H1 (cell line): ENCODE measurements around the gene AKR7A2. TPM values are rescaled to one million over a fixed set of nuclear protein-coding genes. Genes with fewer than 3 reads are reported as not detected.

ENCODE experiments used
- CTCF ChIA-PET: fragments of 300-600 bp; sonication (Branson Sonifier 250); formaldehyde crosslinking; loops from one replicate; lab custom pipeline; 2021; ENCODE audit not compliant: partially characterized antibody; lab: Charles Lee
- POLR2A ChIA-PET: fragments of 300-600 bp; sonication (Branson Sonifier 250); formaldehyde crosslinking; loops from one replicate; lab custom pipeline; 2021; ENCODE audit warnings: inconsistent platforms; ENCODE audit not compliant: partially characterized antibody; lab: Charles Lee
- DNase-seq, 2 experiments: peaks; one replicate each; pipeline versions ENCODE4 v3.0.0 to v3.0.0-alpha.2; 2010 to 2022; ENCODE audit warnings: low spot score in 2 of 2, low read depth in 1 of 2, mixed read lengths in 1 of 2
- FAIRE-seq: peaks from 2 replicates; lab custom pipeline; 2011; peaks lifted over from hg19 to GRCh38; lab: Jason Lieb, UNC
- H2AFZ ChIP-seq: 2 replicates; pipeline ENCODE4 v1.8.1; 2012; ENCODE audit warnings: low read length, inconsistent platforms
- H2AK5ac ChIP-seq: 2 replicates; pipeline ENCODE4 v1.6.1; 2013; ENCODE audit warnings: low read depth, low read length
- H2BK120ac ChIP-seq: replicated peaks from 2 replicates; pipeline ENCODE3; 2013; ENCODE audit warnings: low read depth, low read length, inconsistent platforms
- H2BK12ac ChIP-seq: 2 replicates; pipeline ENCODE4 v1.6.1; 2013; ENCODE audit warnings: low read depth, low read length
- H2BK15ac ChIP-seq: 2 replicates; pipeline ENCODE4 v1.6.1; 2013; ENCODE audit warnings: low read length
- H2BK20ac ChIP-seq: 2 replicates; pipeline ENCODE4 v1.6.1; 2013; ENCODE audit warnings: low read length
- H2BK5ac ChIP-seq: 2 replicates; pipeline ENCODE4 v1.6.1; 2013; ENCODE audit warnings: low read depth, low read length
- H3K14ac ChIP-seq: 2 replicates; pipeline ENCODE4 v1.6.1; 2013; ENCODE audit warnings: inconsistent platforms; ENCODE audit not compliant: insufficient read length
- H3K18ac ChIP-seq: 2 replicates; pipeline ENCODE4 v1.6.1; 2013; ENCODE audit warnings: low read length; ENCODE audit errors: extremely low read depth
- H3K23ac ChIP-seq: 2 replicates; pipeline ENCODE4 v1.6.1; 2013; ENCODE audit warnings: inconsistent platforms; ENCODE audit not compliant: insufficient read length
- H3K23me2 ChIP-seq: 2 replicates; pipeline ENCODE4 v1.6.1; 2013; ENCODE audit warnings: low read depth, low read length
- H3K27ac ChIP-seq: 2 replicates; pipeline ENCODE4 v1.6.1; 2011; ENCODE audit warnings: low read depth, low read length, inconsistent platforms
- H3K27me3 ChIP-seq, 4 experiments: replicated peaks in 1 of 4; 1 replicate in 1 of 4; 2 replicates in 3 of 4; pipeline versions ENCODE4 v1.6.1 to v1.8.1; 2011 to 2013; ENCODE audit warnings: low read length in 3 of 4, mild to moderate bottlenecking in 3 of 4, inconsistent platforms in 2 of 4, mixed read lengths in 2 of 4, moderate library complexity in 1 of 4; ENCODE audit not compliant: control insufficient read depth in 3 of 4, insufficient read depth in 3 of 4; ENCODE audit errors: extremely low read depth in 1 of 4
- H3K36me3 ChIP-seq, 4 experiments: 2 replicates each; pipeline versions ENCODE4 v1.6.1 to v1.8.1; 2011 to 2013; ENCODE audit warnings: mild to moderate bottlenecking in 4 of 4, low read length in 3 of 4, moderate library complexity in 2 of 4, control low read depth in 1 of 4, inconsistent platforms in 1 of 4; ENCODE audit not compliant: insufficient read depth in 4 of 4, control insufficient read depth in 2 of 4
- H3K4ac ChIP-seq: replicated peaks from 2 replicates; pipeline ENCODE3; 2013; ENCODE audit warnings: low read length, low read depth, mixed read lengths, inconsistent platforms; ENCODE audit not compliant: insufficient read length
- H3K4me1 ChIP-seq, 4 experiments: replicated peaks in 1 of 4; 1 replicate in 1 of 4; 2 replicates in 3 of 4; pipeline versions ENCODE4 v1.6.1 to v1.8.1; 2011 to 2013; ENCODE audit warnings: low read length in 3 of 4, inconsistent platforms in 2 of 4, mixed read lengths in 1 of 4; ENCODE audit not compliant: insufficient read depth in 4 of 4, control insufficient read depth in 3 of 4
- H3K4me2 ChIP-seq, 2 experiments: 2 replicates each; pipeline versions ENCODE4 v1.6.1 to v1.8.1; 2011 to 2013; ENCODE audit warnings: low read depth in 2 of 2, low read length in 2 of 2, control low read depth in 1 of 2, inconsistent platforms in 1 of 2, mild to moderate bottlenecking in 1 of 2; ENCODE audit not compliant: insufficient read depth in 1 of 2
- H3K4me3 ChIP-seq, 4 experiments: fragments of 200-600, 300-600 bp in 1 of 4; sonication (generic), shearing (Covaris generic), sonication (Bioruptor Twin) in 1 of 4; 2 replicates each; pipeline versions ENCODE4 v1.5.1 to v1.8.1; 2011 to 2016; ENCODE audit warnings: low read length in 4 of 4, low read depth in 3 of 4, control low read depth in 2 of 4, inconsistent platforms in 2 of 4, mild to moderate bottlenecking in 2 of 4, mixed read lengths in 1 of 4, moderate library complexity in 1 of 4; ENCODE audit not compliant: insufficient read depth in 2 of 4; ENCODE audit errors: extremely low read depth in 1 of 4
- H3K56ac ChIP-seq: replicated peaks from 2 replicates; pipeline ENCODE3; 2013; ENCODE audit warnings: low read depth, mild to moderate bottlenecking, mixed read lengths, low read length, inconsistent platforms; ENCODE audit not compliant: insufficient read length
- H3K79me1 ChIP-seq: 2 replicates; pipeline ENCODE4 v1.6.1; 2013; ENCODE audit warnings: low read depth, low read length, control low read depth
- H3K79me2 ChIP-seq, 2 experiments: 2 replicates each; pipeline versions ENCODE4 v1.6.1 to v1.8.1; 2012 to 2013; ENCODE audit warnings: low read length in 2 of 2, mild to moderate bottlenecking in 2 of 2, inconsistent platforms in 1 of 2; ENCODE audit not compliant: insufficient read depth in 2 of 2, control insufficient read depth in 1 of 2
- H3K9ac ChIP-seq, 4 experiments: replicated peaks in 1 of 4; 1 replicate in 1 of 4; 2 replicates in 3 of 4; pipeline versions ENCODE4 v1.6.1 to v1.8.1; 2011 to 2013; ENCODE audit warnings: low read depth in 3 of 4, low read length in 3 of 4, control low read depth in 2 of 4, mild to moderate bottlenecking in 2 of 4, moderate library complexity in 2 of 4, inconsistent platforms in 1 of 4; ENCODE audit errors: extremely low read depth in 1 of 4
- H3K9me3 ChIP-seq, 2 experiments: 2 replicates each; pipeline versions ENCODE4 v1.6.1 to v1.8.1; 2012 to 2013; ENCODE audit warnings: mild to moderate bottlenecking in 2 of 2, moderate library complexity in 2 of 2, control low read depth in 1 of 2, inconsistent platforms in 1 of 2, low read depth in 1 of 2, low read length in 1 of 2, mixed read lengths in 1 of 2; ENCODE audit not compliant: insufficient read depth in 2 of 2
- H4K20me1 ChIP-seq, 2 experiments: replicated peaks in 1 of 2; 2 replicates each; pipeline versions ENCODE3 to v1.8.1; 2011 to 2013; ENCODE audit warnings: inconsistent platforms in 2 of 2, low read length in 2 of 2, mild to moderate bottlenecking in 1 of 2; ENCODE audit not compliant: insufficient read depth in 2 of 2, control insufficient read depth in 1 of 2
- H4K5ac ChIP-seq: 2 replicates; pipeline ENCODE4 v1.6.1; 2013; ENCODE audit warnings: low read length, low read depth, mixed read lengths, inconsistent platforms; ENCODE audit not compliant: insufficient read length
- H4K8ac ChIP-seq: 2 replicates; pipeline ENCODE4 v1.8.0; 2013; ENCODE audit warnings: mild to moderate bottlenecking, moderate library complexity, low read length, inconsistent platforms; ENCODE audit not compliant: insufficient read depth; ENCODE audit errors: extremely low read depth
- H4K91ac ChIP-seq: replicated peaks from 2 replicates; pipeline ENCODE3; 2013; ENCODE audit warnings: low read length, mixed read lengths, inconsistent platforms; ENCODE audit not compliant: insufficient read length
- ATF2 ChIP-seq: IDR thresholded peaks from 2 replicates; pipeline ENCODE4 v1.6.1; 2012; ENCODE audit warnings: low read length, inconsistent platforms
- CBX5 ChIP-seq: fragments of 300-800, 300-1000 bp; sonication (generic); IDR thresholded peaks from 2 replicates; pipeline ENCODE4 v1.7.1; 2016; ENCODE audit warnings: antibody characterized with exemption, low read length, low read depth
- CBX8 ChIP-seq: fragments of 300-800, 300-1000 bp; sonication (generic); IDR thresholded peaks from 2 replicates; pipeline ENCODE4 v1.7.1; 2016; ENCODE audit warnings: low read depth, low read length, borderline replicate concordance
- HDAC6 ChIP-seq: IDR thresholded peaks from one replicate; pipeline ENCODE4 v1.7.1; 2012; ENCODE audit warnings: low read depth, mild to moderate bottlenecking, inconsistent platforms, low read length, moderate library complexity
- KDM4A ChIP-seq: IDR thresholded peaks from one replicate; pipeline ENCODE4 v1.7.1; 2012; ENCODE audit warnings: low read depth, mild to moderate bottlenecking, moderate library complexity, low read length, inconsistent platforms; ENCODE audit not compliant: severe bottlenecking
- NANOG ChIP-seq: IDR thresholded peaks from 2 replicates; pipeline ENCODE4 v1.6.1; 2011; ENCODE audit warnings: low read length, low read depth, mild to moderate bottlenecking, inconsistent platforms; ENCODE audit not compliant: insufficient read depth, poor library complexity, severe bottlenecking
- POLR2A ChIP-seq, 2 experiments: IDR thresholded peaks; 1 replicate in 1 of 2; 2 replicates in 1 of 2; pipeline ENCODE4 v1.6.1; 2011; ENCODE audit warnings: low read depth in 2 of 2, low read length in 2 of 2, mild to moderate bottlenecking in 2 of 2; ENCODE audit errors: control extremely low read depth in 1 of 2
- RFX5 ChIP-seq: IDR thresholded peaks from 2 replicates; pipeline ENCODE4 v1.6.1; 2011; ENCODE audit warnings: low read depth, low read length, improper control_type of control experiment, borderline replicate concordance
- SP1 ChIP-seq: IDR thresholded peaks from 2 replicates; pipeline ENCODE4 v1.6.1; 2011; ENCODE audit warnings: low read depth, low read length
- SP4 ChIP-seq: IDR thresholded peaks from 2 replicates; pipeline ENCODE4 v1.6.1; 2012; ENCODE audit warnings: low read length, inconsistent platforms
- TCF12 ChIP-seq: IDR thresholded peaks from 2 replicates; pipeline ENCODE4 v1.6.1; 2011; ENCODE audit warnings: low read depth, mild to moderate bottlenecking, low read length
- WGBS, 2 experiments: shearing (Covaris generic) in 1 of 2; methylation state at CpG; one replicate each; pipeline versions ENCODE4 v1.1.6 to v1.1.7; 2013 to 2015; ENCODE audit warnings: low lambda C conversion rate in 2 of 2, mixed read lengths in 2 of 2, inconsistent platforms in 1 of 2, low coverage in 1 of 2, missing lambda C conversion rate in 1 of 2; ENCODE audit not compliant: insufficient replicate concordance in 2 of 2, insufficient coverage in 1 of 2, insufficient read length in 1 of 2; ENCODE audit errors: extremely low coverage in 1 of 2, missing lambda C conversion rate in 1 of 2; 5-methylcytosine and 5-hydroxymethylcytosine counted together
- polyA plus RNA-seq, 7 experiments: library from polyadenylated mRNA; depleted of rRNA in 3 of 7; stranded (reverse) in 5 of 7; unstranded in 2 of 7; fragments of >200 nt in 5 of 7; fragments of 200-250 nt in 2 of 7; gene quantifications; 1 replicate in 5 of 7; 2 replicates in 1 of 7; 4 replicates in 1 of 7; pipeline versions ENCODE4 v1.2.1 to v1.2.3, GENCODE V29; 2011 to 2013; ENCODE audit warnings: missing spikeins in 2 of 7, mixed read lengths in 2 of 7
- total RNA-seq: library from RNA; stranded (reverse); fragmentation: NEBNext Ultra II Directional; extraction: Animal tissue kit (Norgen Biotek cat#: 25700); gene quantifications from 2 replicates; pipeline ENCODE4 v1.2.1, GENCODE V29; 2021

The AKR7A2 gene
- total and polyA plus RNA-seq, 2 of the 8 experiments (the other 6 are each of a cell fraction or from before 2014, with no cell fraction given) = 32.0 to 48.3 TPM

GRCh38 chr1:19347533-19348172 is 35.7 kb upstream of the AKR7A2 start:
- no peak overlapping the region for H2BK12ac ChIP-seq
- peaks cover 3 to 33% (median 9%) of the 10 kb centered on the region in 4 experiments; a peak in 6 of 8 replicates for H3K36me3 ChIP-seq
- H2AK5ac ChIP-seq = no peak overlapping the region
- peaks cover 0 to 2% (median under 1%) of the 10 kb centered on the region in 4 experiments; a peak in 3 of 7 replicates for H3K4me1 ChIP-seq
- FAIRE-seq (no peak), DNase-seq (no peak)
- H3K4me3 ChIP-seq = no peak overlapping the region
- ChIA-PET POLR2A (interaction anchor here (0.6 kb wide), 1 partner anchor 137 kb away, joined by 3 read pairs; no protein-coding TSS in a partner anchor), CTCF (interaction anchor here (0.7 to 8.0 kb wide), 12 partner anchors 20 to 324 kb away, joined by 3 to 62 read pairs (median 3); no protein-coding TSS in a partner anchor)
- no peak overlapping the region for H2BK120ac ChIP-seq
- no peak overlapping the region for H3K56ac ChIP-seq
- WGBS, 2 experiments = 91% methylated on average over 14 of the region's 14 CpGs; no CpG with 5 or more reads in 1 of the 2 experiments
- H3K4me2 ChIP-seq = no peak overlapping the region
- H2BK5ac ChIP-seq = 0 out of 2 replicates have a peak overlapping the region, but pooled peaks have one; percentile 35
- no peak overlapping the region for H4K5ac ChIP-seq
- no peak overlapping the region for H3K27ac ChIP-seq
- H3K9ac ChIP-seq = no peak overlapping the region
- H3K18ac ChIP-seq = no peak overlapping the region
- H2BK15ac ChIP-seq = no peak overlapping the region
- H3K79me1 ChIP-seq = no peaks in the 10 kb centered on the region; the same call in none of the 2 replicates
- H3K27me3 ChIP-seq = no peaks in the 10 kb centered on the region
- H2BK20ac ChIP-seq = no peak overlapping the region
- H3K9me3 ChIP-seq = no peaks in the 10 kb centered on the region
- no peak overlapping the region for H2AFZ ChIP-seq
- H3K14ac ChIP-seq = no peak overlapping the region
- H3K23me2 ChIP-seq = no peaks in the 10 kb centered on the region
- peaks cover 1 to 2% of the 10 kb centered on the region in 2 experiments for H4K20me1 ChIP-seq
- H3K23ac ChIP-seq = no peak overlapping the region
- H3K79me2 ChIP-seq = no peaks in the 10 kb centered on the region
- no peak overlapping the region for H4K8ac ChIP-seq
- no peak overlapping the region for H3K4ac ChIP-seq
- H4K91ac ChIP-seq = no peak overlapping the region
- TF ChIP-seq TCF12 (no peak), CBX5 (no peak), NANOG (no peak), RFX5 (no peak), POLR2A (IDR thresholded peaks at IDR 0.05; ENCODE audit: control extremely low read depth in 1 of 2, low read depth in 2 of 2, low read length in 2 of 2) (no peak), HDAC6 (no peak), SP1 (no peak), KDM4A (no peak), SP4 (no peak), ATF2 (no peak), CBX8 (no peak)
